ENCODE data around the gene MAP7D2. TPM values are rescaled to one million over a fixed set of nuclear protein-coding genes. Genes with fewer than 3 reads are reported as not detected.
A peak's percentile ranks its signal among the peaks of the same experiment; 100 is the strongest.

MAP7D2 gene
- total and polyA plus RNA-seq, 4 donors = 0.16 to 1.5 (median 0.42) TPM

DNA sequence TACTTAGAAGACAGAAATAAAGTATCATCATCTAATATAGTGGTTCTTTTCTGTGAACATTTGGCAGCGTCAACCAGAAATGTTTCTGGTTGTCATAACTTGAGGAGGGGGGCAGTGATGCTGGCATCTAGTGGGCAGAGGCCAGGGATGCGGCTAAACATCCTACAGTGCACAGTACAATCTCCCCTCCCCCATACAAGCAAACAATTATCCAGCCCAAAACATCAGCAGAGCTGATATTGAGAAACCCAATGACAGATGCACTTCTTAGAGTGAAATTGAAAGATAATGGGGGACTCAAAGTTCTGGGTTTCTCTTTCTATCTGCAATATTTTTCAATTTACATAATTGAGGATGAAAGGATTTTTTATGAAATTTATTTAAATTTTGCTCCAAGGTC lies 26.9 kb upstream of the MAP7D2 start:
- H3K4me1 ChIP-seq (ENCODE audit: control insufficient read depth in 4 of 4, insufficient read depth in 4 of 4, low read length in 3 of 4) = peaks cover 0 to 16% (median 15%) of the 10 kb centered on the region in 4 donors
- H3K4me3 ChIP-seq (ENCODE audit: low read depth in 1 of 3, low read length in 3 of 3) = no peak overlapping the region
- no peaks in the 10 kb centered on the region for H3K36me3 ChIP-seq (ENCODE audit: control insufficient read depth in 4 of 4, insufficient read depth in 3 of 4, low read depth in 1 of 4, low read length in 3 of 4)
- no peaks in the 10 kb centered on the region for H3K9me3 ChIP-seq (ENCODE audit: control insufficient read depth in 4 of 4, low read length in 3 of 4)
- H3K9ac ChIP-seq (ENCODE audit: low read depth in 1 of 2, low read length in 2 of 2) = no peak overlapping the region
- DNase-seq (ENCODE audit: low spot score) = no peak
- TF ChIP-seq CTCF (IDR thresholded peaks at IDR 0.05; ENCODE audit: low read depth, low read length, missing input control) (no peak), MAX (IDR thresholded peaks at IDR 0.05) (no peak), SP1 (IDR thresholded peaks at IDR 0.05) (no peak), TAF1 (conservative IDR thresholded peaks at IDR 0.05) (no peak), HNF4G (IDR thresholded peaks at IDR 0.05) (no peak), GABPA (IDR thresholded peaks at IDR 0.05 in 1 of 2, conservative IDR thresholded peaks at IDR 0.05 in 1 of 2) (no peak), HNF4A (conservative IDR thresholded peaks at IDR 0.05) (peak; percentile 16 to 43), RXRA (IDR thresholded peaks at IDR 0.05) (no peak)
- TF ChIP-seq, protein P1, sequence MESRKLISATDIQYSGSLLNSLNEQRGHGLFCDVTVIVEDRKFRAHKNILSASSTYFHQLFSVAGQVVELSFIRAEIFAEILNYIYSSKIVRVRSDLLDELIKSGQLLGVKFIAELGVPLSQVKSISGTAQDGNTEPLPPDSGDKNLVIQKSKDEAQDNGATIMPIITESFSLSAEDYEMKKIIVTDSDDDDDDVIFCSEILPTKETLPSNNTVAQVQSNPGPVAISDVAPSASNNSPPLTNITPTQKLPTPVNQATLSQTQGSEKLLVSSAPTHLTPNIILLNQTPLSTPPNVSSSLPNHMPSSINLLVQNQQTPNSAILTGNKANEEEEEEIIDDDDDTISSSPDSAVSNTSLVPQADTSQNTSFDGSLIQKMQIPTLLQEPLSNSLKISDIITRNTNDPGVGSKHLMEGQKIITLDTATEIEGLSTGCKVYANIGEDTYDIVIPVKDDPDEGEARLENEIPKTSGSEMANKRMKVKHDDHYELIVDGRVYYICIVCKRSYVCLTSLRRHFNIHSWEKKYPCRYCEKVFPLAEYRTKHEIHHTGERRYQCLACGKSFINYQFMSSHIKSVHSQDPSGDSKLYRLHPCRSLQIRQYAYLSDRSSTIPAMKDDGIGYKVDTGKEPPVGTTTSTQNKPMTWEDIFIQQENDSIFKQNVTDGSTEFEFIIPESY (IDR thresholded peaks at IDR 0.05) = no peak
- H3K27me3 ChIP-seq (ENCODE audit: control insufficient read depth in 4 of 4, insufficient read depth in 4 of 4, low read length in 3 of 4) = no peaks in the 10 kb centered on the region
- WGBS = 67% methylated on average over 2 of the region's 2 CpGs
- peak overlapping the region in 1 of 2 donors; percentile 12 for H3K27ac ChIP-seq (ENCODE audit: low read depth in 1 of 2, low read length in 2 of 2)

- TF ChIP-seq MAX (IDR thresholded peaks at IDR 0.05) = no peak
- Histone ChIP-seq H3K9ac (ENCODE audit: low read depth in 1 of 2, low read length in 2 of 2) (no peak overlapping the region), H3K9me3 (ENCODE audit: control insufficient read depth in 4 of 4, low read length in 3 of 4) (no peaks in the 10 kb centered on the region), H3K27me3 (ENCODE audit: control insufficient read depth in 4 of 4, insufficient read depth in 4 of 4, low read length in 3 of 4) (no peaks in the 10 kb centered on the region), H3K4me1 (ENCODE audit: control insufficient read depth in 4 of 4, insufficient read depth in 4 of 4, low read length in 3 of 4) (peaks cover 0 to 16% (median 15%) of the 10 kb centered on the region in 4 donors), H3K36me3 (ENCODE audit: control insufficient read depth in 4 of 4, insufficient read depth in 3 of 4, low read depth in 1 of 4, low read length in 3 of 4) (peaks cover 0 to 3% (median 0%) of the 10 kb centered on the region in 4 donors), H3K27ac (ENCODE audit: low read depth in 1 of 2, low read length in 2 of 2) (peak overlapping the region in 1 of 2 donors; percentile 12), H3K4me3 (ENCODE audit: low read depth in 1 of 3, low read length in 3 of 3) (no peak overlapping the region)
- 88% methylated on average over 6 of the region's 6 CpGs for WGBS
- no peak for DNase-seq (ENCODE audit: low spot score)
These were observed 26.4 kb upstream of the MAP7D2 start for GRCh38 chrX:20143111-20143510.

DNA sequence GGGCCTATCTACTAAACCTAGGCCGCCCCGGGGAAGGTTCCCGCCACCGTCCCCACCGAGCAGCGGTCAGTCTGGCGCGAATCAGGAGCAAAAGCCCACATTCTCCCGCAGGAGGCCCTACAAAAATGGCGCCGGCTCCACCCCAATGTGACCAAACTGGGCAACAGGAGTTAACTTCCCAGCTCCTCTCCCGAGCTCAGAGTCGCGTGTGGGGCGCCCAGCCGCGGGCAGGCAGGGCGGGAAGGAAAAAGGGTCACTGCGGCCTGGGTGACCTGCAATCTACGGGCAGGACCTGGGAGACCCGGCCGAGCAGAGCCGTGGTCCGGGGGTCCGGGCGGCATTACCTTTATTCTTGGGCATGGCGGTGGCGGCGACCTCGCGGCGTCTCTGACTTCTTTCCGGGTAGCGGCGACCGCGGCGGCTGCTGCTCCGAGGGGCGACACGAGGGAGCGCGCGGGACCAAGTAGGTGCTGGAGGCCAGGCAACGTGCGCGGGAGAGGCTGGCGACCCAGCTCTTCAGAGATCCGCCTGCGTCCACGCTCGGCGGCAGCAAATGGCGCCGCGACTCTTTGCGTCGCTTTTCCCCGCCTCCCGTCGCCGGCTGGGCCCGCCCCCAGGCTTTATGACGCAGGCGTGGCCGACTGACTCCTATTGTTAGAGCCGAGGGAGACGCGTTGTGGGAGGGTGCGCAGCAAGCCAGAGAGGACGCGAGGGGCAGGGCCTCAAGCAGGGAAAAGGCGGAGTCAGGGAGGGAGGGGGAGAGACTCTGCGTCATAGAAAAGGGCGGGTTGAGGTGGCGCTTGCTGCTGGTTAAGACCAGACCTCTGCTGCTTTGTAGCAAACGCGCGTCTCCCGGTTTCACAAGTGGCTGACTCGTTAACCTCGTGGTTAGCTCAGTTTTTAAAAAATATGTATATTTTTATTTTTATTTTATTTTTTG lies 24.8 kb upstream of the MAP7D2 start, which contains the start of gene EIF1AX:
Gene EIF1AX, minus strand, starts transcription at position 558 of the 940 bp plus-strand sequence. Its CDS starts 198 bp downstream, at position 360.
- no peaks in the 10 kb centered on the region for H3K27me3 ChIP-seq (ENCODE audit: control insufficient read depth in 4 of 4, insufficient read depth in 4 of 4, low read length in 3 of 4)
- DNase-seq (ENCODE audit: low spot score) = peak; percentile 92
- WGBS = 5% methylated on average over 82 of the region's 82 CpGs
- no peak for TF ChIP-seq FOXA1 (IDR thresholded peaks at IDR 0.05)
- no peak for TF ChIP-seq MAX (IDR thresholded peaks at IDR 0.05)
- no peak for TF ChIP-seq GABPA (IDR thresholded peaks at IDR 0.05 in 1 of 2, conservative IDR thresholded peaks at IDR 0.05 in 1 of 2)
- peak in 1 of 2 donors; percentile 30 for TF ChIP-seq RXRA (IDR thresholded peaks at IDR 0.05)
- no peak for TF ChIP-seq NR2F2 (IDR thresholded peaks at IDR 0.05)
- no peak for TF ChIP-seq CTCF (IDR thresholded peaks at IDR 0.05; ENCODE audit: low read depth, low read length, missing input control)
- TF ChIP-seq TAF1 (conservative IDR thresholded peaks at IDR 0.05) = peak; percentile 85
- no peak for TF ChIP-seq RAD21 (IDR thresholded peaks at IDR 0.05)
- TF ChIP-seq JUND (IDR thresholded peaks at IDR 0.05) = peak; percentile 50 to 59
- no peak for TF ChIP-seq EGR1 (IDR thresholded peaks at IDR 0.05; ENCODE audit: low read depth in 2 of 2)

More for the DNA sequence above, 24.8 kb upstream of the MAP7D2 start, which contains the start of gene EIF1AX:
- Histone ChIP-seq H3K4me3 (ENCODE audit: low read depth in 1 of 3, low read length in 3 of 3) (peak within 1 kb of the TSS; percentile 71 to 97 (median 82)), H3K27ac (ENCODE audit: low read depth in 1 of 2, low read length in 2 of 2) (peak within 1 kb of the TSS; percentile 75 to 93), H3K9ac (ENCODE audit: low read depth in 1 of 2, low read length in 2 of 2) (peak within 1 kb of the TSS; percentile 82 to 95), H3K4me1 (ENCODE audit: control insufficient read depth in 4 of 4, insufficient read depth in 4 of 4, low read length in 3 of 4) (peaks cover 0 to 16% (median 15%) of the 10 kb centered on the region in 4 donors), H3K9me3 (ENCODE audit: control insufficient read depth in 4 of 4, low read length in 3 of 4) (no peaks in the 10 kb centered on the region), H3K36me3 (ENCODE audit: control insufficient read depth in 4 of 4, insufficient read depth in 3 of 4, low read depth in 1 of 4, low read length in 3 of 4) (peaks cover 0 to 14% (median 5%) of the 10 kb centered on the region in 4 donors)
